Osteoblast (primary cell): ENCODE measurements around the gene KCND2. TPM values are rescaled to one million over a fixed set of nuclear protein-coding genes. Genes with fewer than 3 reads are reported as not detected.

ENCODE experiments used
- DNase-seq: peaks from one replicate; pipeline ENCODE4 v3.0.0; 2011; ENCODE audit warnings: low spot score, mixed read lengths; ENCODE audit not compliant: insufficient read length; ENCODE audit errors: missing footprints
- H2AFZ ChIP-seq: 2 replicates; pipeline ENCODE4 v1.6.0; 2011; ENCODE audit warnings: mild to moderate bottlenecking, low read length
- H3K27ac ChIP-seq: 2 replicates; pipeline ENCODE4 v1.5.1; 2011; ENCODE audit warnings: mild to moderate bottlenecking, low read depth, low read length, moderate library complexity
- H3K27me3 ChIP-seq: 2 replicates; pipeline ENCODE4 v1.6.0; 2012; ENCODE audit warnings: mild to moderate bottlenecking, control low read depth, inconsistent platforms, low read length, moderate library complexity; ENCODE audit not compliant: insufficient read depth
- H3K36me3 ChIP-seq: 2 replicates; pipeline ENCODE4 v1.5.1; 2011; ENCODE audit warnings: mild to moderate bottlenecking, low read length, control low read depth, moderate library complexity; ENCODE audit not compliant: insufficient read depth
- H3K4me1 ChIP-seq: 2 replicates; pipeline ENCODE4 v1.5.1; 2011; ENCODE audit warnings: mild to moderate bottlenecking, low read length, control low read depth, moderate library complexity; ENCODE audit not compliant: insufficient read depth
- H3K4me2 ChIP-seq: 2 replicates; pipeline ENCODE4 v1.6.0; 2011; ENCODE audit warnings: mild to moderate bottlenecking, low read length; ENCODE audit not compliant: insufficient read depth
- H3K4me3 ChIP-seq: fragments of 200-600 bp; sonication (generic); 3 replicates; pipeline ENCODE4 v1.5.1; 2012; ENCODE audit warnings: mild to moderate bottlenecking, low read length, inconsistent platforms; ENCODE audit not compliant: insufficient read depth
- H3K79me2 ChIP-seq: 2 replicates; pipeline ENCODE4 v1.6.0; 2012; ENCODE audit warnings: mild to moderate bottlenecking, low read length, control low read depth, inconsistent platforms; ENCODE audit not compliant: insufficient read depth
- H3K9me3 ChIP-seq: 2 replicates; pipeline ENCODE4 v1.5.1; 2011; ENCODE audit warnings: low read depth, low read length, control low read depth
- H4K20me1 ChIP-seq: 2 replicates; pipeline ENCODE4 v1.6.0; 2012; ENCODE audit warnings: mild to moderate bottlenecking, low read length, control low read depth; ENCODE audit not compliant: insufficient read depth
- total RNA-seq: library from RNA; depleted of rRNA; stranded (reverse); fragments of >200 nt; gene quantifications from 2 replicates; pipeline ENCODE4 v1.2.3, GENCODE V29; 2012
- TF ChIP-seq, protein P1 (sequence below): IDR thresholded peaks from 2 replicates; pipeline ENCODE4 v1.5.1; 2011; ENCODE audit warnings: mild to moderate bottlenecking, low read depth, low read length, moderate library complexity; ENCODE audit errors: extremely low read depth

The KCND2 gene
- total RNA-seq, 1 donor, result 6.5 TPM

DNA sequence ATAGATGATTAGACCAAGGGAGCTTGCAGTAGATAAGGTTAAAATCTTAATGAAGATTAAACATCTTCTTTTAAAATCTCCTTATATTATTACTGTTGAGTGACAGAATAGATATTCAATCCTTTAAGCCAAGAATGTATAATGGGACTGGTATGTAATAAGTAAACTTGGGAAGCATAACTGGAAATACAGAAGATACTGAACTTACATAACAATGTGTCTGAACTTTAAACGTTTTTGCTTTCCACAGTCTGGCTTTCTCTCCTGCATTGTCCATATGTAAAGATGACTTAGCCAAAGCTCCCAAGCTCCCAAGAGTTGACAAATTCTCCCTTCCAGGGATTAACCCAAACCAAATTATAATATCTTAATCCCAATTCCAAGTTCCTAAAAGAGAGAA, 129.8 kb downstream of the KCND2 start:
- Histone ChIP-seq H3K4me1 (no peaks in the 10 kb centered on the region), H3K36me3 (no peaks in the 10 kb centered on the region), H3K9me3 (no peaks in the 10 kb centered on the region), H2AFZ (no peak overlapping the region), H3K79me2 (no peaks in the 10 kb centered on the region), H3K4me2 (no peak overlapping the region), H3K27me3 (no peaks in the 10 kb centered on the region), H3K4me3 (no peak overlapping the region), H3K27ac (no peak overlapping the region), H4K20me1 (no peaks in the 10 kb centered on the region)
- DNase-seq, result no peak
- TF ChIP-seq, protein P1, sequence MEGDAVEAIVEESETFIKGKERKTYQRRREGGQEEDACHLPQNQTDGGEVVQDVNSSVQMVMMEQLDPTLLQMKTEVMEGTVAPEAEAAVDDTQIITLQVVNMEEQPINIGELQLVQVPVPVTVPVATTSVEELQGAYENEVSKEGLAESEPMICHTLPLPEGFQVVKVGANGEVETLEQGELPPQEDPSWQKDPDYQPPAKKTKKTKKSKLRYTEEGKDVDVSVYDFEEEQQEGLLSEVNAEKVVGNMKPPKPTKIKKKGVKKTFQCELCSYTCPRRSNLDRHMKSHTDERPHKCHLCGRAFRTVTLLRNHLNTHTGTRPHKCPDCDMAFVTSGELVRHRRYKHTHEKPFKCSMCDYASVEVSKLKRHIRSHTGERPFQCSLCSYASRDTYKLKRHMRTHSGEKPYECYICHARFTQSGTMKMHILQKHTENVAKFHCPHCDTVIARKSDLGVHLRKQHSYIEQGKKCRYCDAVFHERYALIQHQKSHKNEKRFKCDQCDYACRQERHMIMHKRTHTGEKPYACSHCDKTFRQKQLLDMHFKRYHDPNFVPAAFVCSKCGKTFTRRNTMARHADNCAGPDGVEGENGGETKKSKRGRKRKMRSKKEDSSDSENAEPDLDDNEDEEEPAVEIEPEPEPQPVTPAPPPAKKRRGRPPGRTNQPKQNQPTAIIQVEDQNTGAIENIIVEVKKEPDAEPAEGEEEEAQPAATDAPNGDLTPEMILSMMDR, result no peak

DNA sequence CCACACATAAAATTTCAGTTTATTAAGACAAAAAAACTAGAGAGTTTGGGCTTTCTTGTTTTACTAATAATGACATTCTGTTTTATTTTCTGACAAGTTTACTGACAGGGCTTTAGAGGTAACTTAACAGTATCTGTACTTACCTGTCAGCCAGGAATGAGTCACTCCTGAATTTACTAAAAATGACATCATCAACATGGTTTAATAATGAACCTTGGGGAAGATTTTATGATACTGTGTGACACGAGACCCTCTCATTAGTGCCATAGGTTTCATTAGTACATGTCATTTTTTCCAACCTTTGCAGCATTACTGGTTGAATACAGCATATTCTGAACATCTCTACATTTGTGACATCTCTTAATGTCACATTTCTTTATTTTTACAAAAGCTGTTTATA, 131.1 kb downstream of the KCND2 start:
- H3K27me3 ChIP-seq, result no peaks in the 10 kb centered on the region
- H4K20me1 ChIP-seq, result no peaks in the 10 kb centered on the region
- no peaks in the 10 kb centered on the region for H3K4me1 ChIP-seq
- TF ChIP-seq, protein P1, result no peak
- H3K27ac ChIP-seq, result no peak overlapping the region
- no peaks in the 10 kb centered on the region for H3K36me3 ChIP-seq
- H3K4me3 ChIP-seq, result no peak overlapping the region
- H2AFZ ChIP-seq, result no peak overlapping the region
- H3K9me3 ChIP-seq, result no peaks in the 10 kb centered on the region
- H3K79me2 ChIP-seq, result no peaks in the 10 kb centered on the region
- no peak overlapping the region for H3K4me2 ChIP-seq
- no peak for DNase-seq

DNA sequence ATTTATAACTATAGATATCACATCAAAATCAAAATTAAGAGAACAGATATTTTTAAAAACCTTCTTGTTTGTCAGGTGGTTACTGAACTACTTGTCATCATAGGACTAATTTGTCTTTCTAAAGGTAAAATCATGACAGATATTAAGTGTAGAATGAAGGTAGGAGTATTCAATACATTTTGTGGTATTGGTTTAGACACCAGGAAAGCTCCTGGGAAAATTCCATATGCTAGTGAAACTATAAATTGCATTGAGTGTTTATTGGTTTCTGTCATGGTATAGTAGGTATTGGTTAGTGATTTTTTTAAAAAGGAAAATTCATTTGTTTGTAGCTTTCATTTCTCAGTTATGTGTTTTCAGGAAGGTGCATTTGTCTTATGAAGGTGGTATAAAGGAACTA, 132.7 kb downstream of the KCND2 start:
- H4K20me1 ChIP-seq, result no peaks in the 10 kb centered on the region
- DNase-seq, result no peak
- H3K27ac ChIP-seq, result no peak overlapping the region
- H2AFZ ChIP-seq, result no peak overlapping the region
- H3K4me1 ChIP-seq, result no peaks in the 10 kb centered on the region
- H3K36me3 ChIP-seq, result no peaks in the 10 kb centered on the region
- H3K27me3 ChIP-seq, result no peaks in the 10 kb centered on the region
- no peaks in the 10 kb centered on the region for H3K79me2 ChIP-seq
- no peak overlapping the region for H3K4me2 ChIP-seq
- no peak overlapping the region for H3K4me3 ChIP-seq
- no peaks in the 10 kb centered on the region for H3K9me3 ChIP-seq
- TF ChIP-seq, protein P1, result no peak

DNA sequence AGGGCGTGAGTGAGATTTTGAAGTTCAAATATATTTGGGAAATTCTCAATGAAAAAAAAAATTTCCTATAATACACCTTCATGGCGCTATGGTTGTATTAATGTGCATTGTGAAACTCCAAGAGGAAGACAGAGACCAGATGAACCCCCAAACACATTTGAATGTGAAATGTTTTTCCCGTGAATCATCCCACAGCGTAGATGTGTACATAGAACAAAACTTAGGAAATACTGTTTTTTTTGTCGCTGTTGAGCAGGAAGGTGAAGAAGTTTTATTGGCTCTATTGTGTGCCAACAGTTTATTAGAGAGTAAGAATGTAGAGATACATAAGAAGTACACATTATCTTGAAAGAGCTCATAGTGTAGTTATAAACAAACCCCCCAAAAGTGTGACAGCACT, 134.0 kb downstream of the KCND2 start:
- Histone ChIP-seq H3K4me2 (no peak overlapping the region), H4K20me1 (no peaks in the 10 kb centered on the region)
- TF ChIP-seq, protein P1, result no peak

More for the DNA sequence above, 134.0 kb downstream of the KCND2 start:
- H3K27me3 ChIP-seq, result no peaks in the 10 kb centered on the region
- no peaks in the 10 kb centered on the region for H3K4me1 ChIP-seq
- H2AFZ ChIP-seq, result no peak overlapping the region
- no peak for DNase-seq
- H3K79me2 ChIP-seq, result no peaks in the 10 kb centered on the region
- no peak overlapping the region for H3K27ac ChIP-seq
- no peak overlapping the region for H3K4me3 ChIP-seq
- H3K9me3 ChIP-seq, result no peaks in the 10 kb centered on the region
- no peaks in the 10 kb centered on the region for H3K36me3 ChIP-seq
